ENCODE measurements around the gene SLC14A1. TPM values are rescaled to one million over a fixed set of nuclear protein-coding genes. Genes with fewer than 3 reads are reported as not detected.

SLC14A1 gene
- polyA plus RNA-seq, 1 donor from 2014 or later, result not detected

GRCh38 chr18:45686891-45687611 lies 36.9 kb upstream of the SLC14A1 start:
- TF ChIP-seq SMC3 (conservative IDR thresholded peaks at IDR 0.05; ENCODE audit: poor library complexity) (no peak), REST (IDR thresholded peaks at IDR 0.05; ENCODE audit: borderline replicate concordance) (no peak), EP300 (conservative IDR thresholded peaks at IDR 0.05; ENCODE audit: poor library complexity, severe bottlenecking) (no peak), RAD21 (conservative IDR thresholded peaks at IDR 0.05) (no peak)
- Histone ChIP-seq H3K4me2 (ENCODE audit: low read length) (no peak overlapping the region), H3K9ac (ENCODE audit: low read length) (no peak overlapping the region), H3K36me3 (ENCODE audit: insufficient read depth, low read length) (no peaks in the 10 kb centered on the region), H4K20me1 (ENCODE audit: insufficient read depth) (no peaks in the 10 kb centered on the region), H3K27me3 (ENCODE audit: insufficient read depth, low read depth, low read length) (no peaks in the 10 kb centered on the region), H3K27ac (ENCODE audit: low read length) (no peak overlapping the region), H3F3A (ENCODE audit: insufficient read depth, low read length, poor library complexity, severe bottlenecking) (no peaks in the 10 kb centered on the region), H2AFZ (ENCODE audit: low read depth, low read length) (no peak overlapping the region), H3K9me3 (ENCODE audit: low read length) (no peaks in the 10 kb centered on the region), H3K79me2 (replicated peaks; ENCODE audit: insufficient read depth, low read length) (no peaks in the 10 kb centered on the region), H3K9me2 (ENCODE audit: insufficient read depth, low read length) (no peaks in the 10 kb centered on the region), H3K4me3 (ENCODE audit: low read length) (no peak overlapping the region)

DNA sequence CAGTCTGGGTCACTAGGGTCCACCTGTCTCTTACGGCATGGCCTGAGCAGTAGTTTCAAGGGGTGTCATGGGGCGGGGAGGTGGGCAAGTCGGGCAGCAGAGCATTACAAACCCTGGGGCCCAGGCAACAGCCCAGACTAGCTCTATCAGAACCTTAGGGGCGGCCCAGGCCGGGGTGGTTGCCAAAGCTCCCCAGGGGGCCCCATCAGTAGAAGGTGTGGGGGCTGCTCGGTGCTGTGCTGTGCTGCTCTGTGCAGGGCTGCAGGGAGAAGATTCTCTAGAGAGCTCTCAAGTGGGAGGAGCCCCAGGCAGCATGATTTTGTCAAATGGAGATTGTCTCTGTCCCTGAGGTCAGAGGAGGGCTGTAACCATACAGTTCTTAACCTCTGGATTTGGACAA lies 36.4 kb upstream of the SLC14A1 start:
- TF ChIP-seq EZH2 (IDR thresholded peaks at IDR 0.05; ENCODE audit: borderline replicate concordance, insufficient read depth, low read length, poor library complexity, severe bottlenecking) (no peak), REST (IDR thresholded peaks at IDR 0.05; ENCODE audit: borderline replicate concordance) (no peak), TAF1 (IDR thresholded peaks at IDR 0.05; ENCODE audit: low read depth) (no peak), MXI1 (conservative IDR thresholded peaks at IDR 0.05; ENCODE audit: poor library complexity, severe bottlenecking) (no peak), RAD21 (conservative IDR thresholded peaks at IDR 0.05) (no peak), SMC3 (conservative IDR thresholded peaks at IDR 0.05; ENCODE audit: poor library complexity) (no peak), EP300 (conservative IDR thresholded peaks at IDR 0.05; ENCODE audit: poor library complexity, severe bottlenecking) (no peak), POLR2AphosphoS5 (IDR thresholded peaks at IDR 0.05) (no peak)
- TF ChIP-seq, protein P1, sequence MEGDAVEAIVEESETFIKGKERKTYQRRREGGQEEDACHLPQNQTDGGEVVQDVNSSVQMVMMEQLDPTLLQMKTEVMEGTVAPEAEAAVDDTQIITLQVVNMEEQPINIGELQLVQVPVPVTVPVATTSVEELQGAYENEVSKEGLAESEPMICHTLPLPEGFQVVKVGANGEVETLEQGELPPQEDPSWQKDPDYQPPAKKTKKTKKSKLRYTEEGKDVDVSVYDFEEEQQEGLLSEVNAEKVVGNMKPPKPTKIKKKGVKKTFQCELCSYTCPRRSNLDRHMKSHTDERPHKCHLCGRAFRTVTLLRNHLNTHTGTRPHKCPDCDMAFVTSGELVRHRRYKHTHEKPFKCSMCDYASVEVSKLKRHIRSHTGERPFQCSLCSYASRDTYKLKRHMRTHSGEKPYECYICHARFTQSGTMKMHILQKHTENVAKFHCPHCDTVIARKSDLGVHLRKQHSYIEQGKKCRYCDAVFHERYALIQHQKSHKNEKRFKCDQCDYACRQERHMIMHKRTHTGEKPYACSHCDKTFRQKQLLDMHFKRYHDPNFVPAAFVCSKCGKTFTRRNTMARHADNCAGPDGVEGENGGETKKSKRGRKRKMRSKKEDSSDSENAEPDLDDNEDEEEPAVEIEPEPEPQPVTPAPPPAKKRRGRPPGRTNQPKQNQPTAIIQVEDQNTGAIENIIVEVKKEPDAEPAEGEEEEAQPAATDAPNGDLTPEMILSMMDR (IDR thresholded peaks at IDR 0.05; ENCODE audit: poor library complexity, severe bottlenecking), result no peak
- Histone ChIP-seq H3K27me3 (ENCODE audit: insufficient read depth, low read depth, low read length) (no peaks in the 10 kb centered on the region), H3K9ac (ENCODE audit: low read length) (no peak overlapping the region), H3K36me3 (ENCODE audit: insufficient read depth, low read length) (no peaks in the 10 kb centered on the region), H4K20me1 (ENCODE audit: insufficient read depth) (no peaks in the 10 kb centered on the region), H3K9me3 (ENCODE audit: low read length) (no peaks in the 10 kb centered on the region), H3K9me2 (ENCODE audit: insufficient read depth, low read length) (no peaks in the 10 kb centered on the region), H3K27ac (ENCODE audit: low read length) (no peak overlapping the region), H2AFZ (ENCODE audit: low read depth, low read length) (no peak overlapping the region), H3K4me3 (ENCODE audit: low read length) (no peak overlapping the region), H3K4me2 (ENCODE audit: low read length) (no peak overlapping the region), H3K79me2 (replicated peaks; ENCODE audit: insufficient read depth, low read length) (no peaks in the 10 kb centered on the region), H3F3A (ENCODE audit: insufficient read depth, low read length, poor library complexity, severe bottlenecking) (no peaks in the 10 kb centered on the region)

Data from neural cell (in vitro differentiated cells).